Cardiac fibroblast (primary cell): ENCODE results near the gene KRTAP1-5.
"Not testable (repeated sequence)": the region's sequence is repeated elsewhere in the genome, so short reads cannot be mapped to it uniquely, and the experiment has no call there.

Source experiments
- DNase-seq, 2 donors: peaks; one replicate each; pipeline versions ENCODE4 v3.0.0 to v3.0.0-alpha.2; 2010; ENCODE audit warnings: low read depth in 2 of 2
- H3K4me3 ChIP-seq, 2 donors: replicated peaks in 1 of 2; 1 replicate in 1 of 2; 2 replicates in 1 of 2; pipeline ENCODE4 v1.5.1; 2011; ENCODE audit warnings: low read depth in 2 of 2, low read length in 2 of 2, mild to moderate bottlenecking in 2 of 2, moderate library complexity in 1 of 2
- TF ChIP-seq, protein P1 (sequence below): IDR thresholded peaks from one replicate; pipeline ENCODE4 v1.5.1; 2011; ENCODE audit warnings: low read depth, mild to moderate bottlenecking, low read length, inconsistent platforms

KRTAP1-5 gene

GRCh38 chr17:41065829-41066624, 39.0 kb upstream of the KRTAP1-5 start, which contains the start of gene KRTAP2-4:
KRTAP2-4 (minus strand) TSS chr17:41065879; CDS start chr17:41065845, 34 bp downstream.
- DNase-seq: peak; percentile 26 to 86
- TF ChIP-seq, protein P1, sequence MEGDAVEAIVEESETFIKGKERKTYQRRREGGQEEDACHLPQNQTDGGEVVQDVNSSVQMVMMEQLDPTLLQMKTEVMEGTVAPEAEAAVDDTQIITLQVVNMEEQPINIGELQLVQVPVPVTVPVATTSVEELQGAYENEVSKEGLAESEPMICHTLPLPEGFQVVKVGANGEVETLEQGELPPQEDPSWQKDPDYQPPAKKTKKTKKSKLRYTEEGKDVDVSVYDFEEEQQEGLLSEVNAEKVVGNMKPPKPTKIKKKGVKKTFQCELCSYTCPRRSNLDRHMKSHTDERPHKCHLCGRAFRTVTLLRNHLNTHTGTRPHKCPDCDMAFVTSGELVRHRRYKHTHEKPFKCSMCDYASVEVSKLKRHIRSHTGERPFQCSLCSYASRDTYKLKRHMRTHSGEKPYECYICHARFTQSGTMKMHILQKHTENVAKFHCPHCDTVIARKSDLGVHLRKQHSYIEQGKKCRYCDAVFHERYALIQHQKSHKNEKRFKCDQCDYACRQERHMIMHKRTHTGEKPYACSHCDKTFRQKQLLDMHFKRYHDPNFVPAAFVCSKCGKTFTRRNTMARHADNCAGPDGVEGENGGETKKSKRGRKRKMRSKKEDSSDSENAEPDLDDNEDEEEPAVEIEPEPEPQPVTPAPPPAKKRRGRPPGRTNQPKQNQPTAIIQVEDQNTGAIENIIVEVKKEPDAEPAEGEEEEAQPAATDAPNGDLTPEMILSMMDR: no peak
- H3K4me3 ChIP-seq: no peak within 1 kb of the TSS

DNA sequence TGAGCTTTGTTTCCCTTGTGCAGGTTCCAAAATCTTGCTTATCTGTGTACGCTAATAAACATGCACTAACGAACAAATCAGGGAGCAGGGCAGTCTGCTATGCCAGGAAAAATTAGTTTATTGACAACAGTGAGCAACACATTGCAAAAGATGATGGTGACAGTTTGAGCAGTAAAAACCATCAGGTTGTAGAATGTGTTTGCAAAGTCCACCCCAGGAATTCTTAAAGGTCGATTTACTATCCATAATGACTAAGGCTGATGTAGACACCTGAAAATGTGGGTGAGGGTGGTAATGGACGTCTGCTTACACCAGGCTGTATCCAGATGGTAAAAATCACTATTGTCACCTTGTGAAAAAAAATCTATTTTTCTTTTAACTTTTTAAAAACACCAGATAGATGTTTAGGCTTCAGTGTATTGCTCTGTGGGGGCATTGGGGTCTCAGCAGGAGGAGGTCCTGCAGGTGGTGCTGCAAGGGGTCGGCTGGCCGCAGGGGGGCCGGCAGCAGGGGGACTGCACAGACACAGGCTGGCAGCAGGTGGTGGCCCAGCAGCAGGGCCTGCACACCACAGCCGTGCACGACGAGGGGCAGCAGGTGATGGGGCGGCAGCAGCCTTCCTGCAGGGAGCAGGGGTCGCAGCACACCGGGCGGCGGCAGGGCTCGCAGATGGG, 38.1 kb upstream of the KRTAP1-5 start:
- DNase-seq, H3K4me3 ChIP-seq: not testable (repeated sequence)

DNA sequence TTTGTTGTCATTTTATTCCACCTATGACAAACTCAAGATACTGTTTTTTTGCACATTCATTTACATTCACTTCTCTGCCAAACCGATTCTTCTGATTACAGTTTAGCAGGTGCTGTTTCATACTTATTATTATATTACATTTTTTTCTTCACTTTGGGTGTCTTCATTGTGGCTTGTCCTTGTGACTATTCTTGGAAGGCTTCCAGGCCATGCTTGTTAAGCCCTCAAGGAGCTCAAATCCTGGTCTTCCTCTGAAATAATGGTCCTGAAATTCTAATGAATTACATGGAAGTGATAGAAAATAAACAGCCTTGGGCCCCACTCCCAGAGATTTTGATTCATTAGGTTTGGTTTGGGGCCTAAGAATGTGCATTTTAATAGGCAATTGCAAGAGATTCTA, 37.3 kb upstream of the KRTAP1-5 start:
- TF ChIP-seq, protein P1: no peak
- no peak overlapping the region for H3K4me3 ChIP-seq
- DNase-seq: no peak

DNA sequence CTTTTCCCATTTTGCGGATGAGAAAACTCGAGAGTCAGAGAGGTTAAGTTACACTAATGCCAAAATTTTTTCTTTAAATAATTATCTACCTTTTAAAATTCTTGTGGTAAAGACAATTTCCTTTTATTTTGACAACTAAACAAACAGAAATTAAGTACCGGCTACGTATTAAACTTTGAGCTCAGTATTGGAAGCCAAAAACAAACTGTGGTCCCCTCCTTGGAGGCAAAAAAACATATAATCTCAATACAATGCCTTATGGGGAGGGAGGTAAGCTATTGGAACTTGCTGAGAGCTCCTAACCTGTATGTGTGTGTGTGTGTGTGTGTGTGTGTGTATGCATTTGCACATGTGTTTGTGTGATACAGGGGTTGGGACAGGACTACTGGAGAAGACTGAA, 36.4 kb upstream of the KRTAP1-5 start:
- no peak for DNase-seq
- TF ChIP-seq, protein P1: no peak
- no peak overlapping the region for H3K4me3 ChIP-seq

DNA sequence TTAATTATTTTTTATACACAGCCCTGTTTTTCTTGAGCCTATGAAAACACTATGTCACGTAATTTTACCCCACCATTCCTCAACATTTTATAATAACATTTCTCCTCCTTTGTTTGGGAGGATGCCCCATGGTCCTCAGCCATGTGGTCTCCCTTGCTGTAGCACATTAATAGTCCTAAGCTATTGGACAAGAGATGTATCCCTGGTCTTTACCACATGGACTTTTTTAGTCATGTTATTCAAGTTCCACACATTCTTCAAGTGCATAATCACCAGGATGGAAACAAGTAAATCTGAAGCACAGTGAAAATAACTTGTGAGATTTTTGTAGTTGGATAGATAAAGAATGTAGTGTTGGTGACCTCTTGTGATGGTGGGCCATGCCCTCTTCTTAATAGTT, 35.0 kb upstream of the KRTAP1-5 start:
- no peak overlapping the region for H3K4me3 ChIP-seq
- peak; percentile 46 to 88 for DNase-seq

DNA sequence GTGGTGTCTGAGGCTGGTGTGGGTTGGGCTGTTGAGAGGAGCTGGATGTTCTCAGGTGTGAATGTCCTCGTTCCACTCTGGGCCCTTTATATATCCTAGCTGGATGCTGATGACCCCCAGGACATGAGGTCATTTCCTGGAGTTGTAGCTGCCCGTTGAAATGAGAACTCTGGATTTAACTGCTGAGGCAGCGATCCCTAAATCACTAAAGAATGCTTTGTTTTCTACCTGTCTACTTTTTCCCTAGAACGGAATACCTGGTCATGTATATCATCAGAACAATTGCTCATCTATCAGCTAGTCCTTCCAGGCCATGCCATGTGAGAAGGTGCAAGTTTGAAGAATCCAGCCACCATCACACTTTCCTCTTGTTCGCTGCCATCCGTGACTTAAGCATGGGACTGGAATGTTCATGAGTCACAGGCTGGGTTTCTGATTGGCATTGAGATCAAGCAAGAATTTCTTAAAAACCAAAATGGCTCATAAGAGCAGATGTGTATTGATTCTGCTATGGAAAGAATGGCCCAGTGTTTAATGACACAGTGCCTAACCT, 33.1 kb upstream of the KRTAP1-5 start, which contains the start of gene KRTAP2-3:
Gene KRTAP2-3, minus strand, starts transcription at position 63 of the 553 bp plus-strand sequence. CDS start 64 bp downstream, outside the sequence.
- DNase-seq: peak; percentile 43 to 91
- TF ChIP-seq, protein P1: no peak
- H3K4me3 ChIP-seq: no peak within 1 kb of the TSS

More for the DNA sequence above, 35.0 kb upstream of the KRTAP1-5 start:
- TF ChIP-seq, protein P1: no peak

GRCh38 chr17:41059276-41060051, 32.5 kb upstream of the KRTAP1-5 start:
- H3K4me3 ChIP-seq: not testable (repeated sequence)
- DNase-seq: peak; percentile 29 to 87
